Measurements from ENCODE around the gene PSME2.
A peak's percentile ranks its signal among the peaks of the same experiment; 100 is the strongest.

PSME2 gene

DNA sequence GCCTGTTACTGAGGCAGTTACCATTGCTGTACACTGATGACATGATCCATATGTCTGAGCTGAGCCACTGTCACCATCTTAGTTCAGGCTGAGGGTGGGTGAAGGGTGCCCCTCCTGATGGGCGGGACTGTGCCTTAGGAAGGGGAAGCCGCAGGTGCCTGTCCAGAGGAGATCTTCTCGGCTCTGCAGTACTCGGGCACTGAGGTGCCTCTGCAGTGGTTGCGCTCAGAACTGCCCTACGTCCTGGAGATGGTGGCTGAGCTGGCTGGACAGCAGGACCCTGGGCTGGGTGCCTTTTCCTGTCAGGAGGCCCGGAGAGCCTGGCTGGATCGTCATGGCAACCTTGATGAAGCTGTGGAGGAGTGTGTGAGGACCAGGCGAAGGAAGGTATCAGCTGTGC lies 4.6 kb upstream of the PSME2 start:
- DNase-seq: no peak

DNA sequence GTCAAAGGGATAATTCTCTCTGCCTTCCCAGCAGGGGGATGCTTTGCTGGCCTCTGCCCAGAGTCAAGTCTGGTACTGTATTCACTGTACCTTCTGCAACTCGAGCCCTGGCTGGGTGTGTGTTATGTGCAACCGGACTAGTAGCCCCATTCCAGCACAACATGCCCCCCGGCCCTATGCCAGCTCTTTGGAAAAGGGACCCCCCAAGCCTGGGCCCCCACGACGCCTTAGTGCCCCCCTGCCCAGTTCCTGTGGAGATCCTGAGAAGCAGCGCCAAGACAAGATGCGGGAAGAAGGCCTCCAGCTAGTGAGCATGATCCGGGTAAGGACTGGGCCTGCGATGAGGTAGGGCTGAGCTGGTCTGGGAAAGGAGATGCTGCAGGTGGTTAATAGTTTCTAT lies 4.2 kb upstream of the PSME2 start:
- DNase-seq: no peak

DNA sequence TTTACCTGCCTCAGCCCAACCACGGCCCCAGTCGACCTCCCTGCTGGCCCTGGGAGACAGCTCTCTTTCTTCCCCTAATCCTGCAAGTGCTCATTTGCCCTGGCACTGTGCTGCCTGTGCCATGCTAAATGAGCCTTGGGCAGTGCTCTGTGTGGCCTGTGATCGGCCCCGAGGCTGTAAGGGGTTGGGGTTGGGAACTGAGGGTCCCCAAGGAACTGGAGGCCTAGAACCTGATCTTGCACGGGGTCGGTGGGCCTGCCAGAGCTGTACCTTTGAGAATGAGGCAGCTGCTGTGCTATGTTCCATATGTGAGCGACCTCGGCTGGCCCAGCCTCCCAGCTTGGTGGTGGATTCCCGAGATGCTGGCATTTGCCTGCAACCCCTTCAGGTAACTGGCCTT lies 3.7 kb upstream of the PSME2 start:
- no peak for DNase-seq

DNA sequence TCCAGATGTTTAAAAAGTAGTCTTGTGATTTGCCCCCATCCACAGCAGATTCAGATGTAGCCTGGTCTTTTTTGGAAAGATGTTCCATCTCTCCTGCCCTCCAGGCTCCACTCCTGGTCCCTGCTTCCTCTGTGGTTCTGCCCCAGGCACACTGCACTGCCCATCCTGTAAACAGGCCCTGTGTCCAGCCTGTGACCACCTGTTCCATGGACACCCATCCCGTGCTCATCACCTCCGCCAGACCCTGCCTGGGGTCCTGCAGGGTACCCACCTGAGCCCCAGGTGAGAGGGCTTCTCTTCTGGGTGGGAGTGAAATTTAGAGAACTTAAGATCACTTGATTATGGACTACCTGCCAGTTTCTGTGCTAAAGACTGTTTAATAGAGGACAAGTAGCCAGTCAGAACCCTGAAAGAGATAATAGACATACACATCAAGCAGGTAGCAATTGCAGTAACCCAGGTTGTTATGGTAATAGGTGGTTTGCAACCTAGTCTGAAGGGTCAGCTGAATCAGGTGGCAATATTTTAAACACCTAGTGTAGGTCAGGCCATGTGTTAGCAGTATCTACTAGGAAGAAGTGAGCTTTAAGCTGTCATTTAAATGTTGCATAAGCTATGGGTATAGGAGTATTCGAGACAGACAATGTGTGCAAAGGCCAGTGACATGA lies 3.0 kb upstream of the PSME2 start:
- DNase-seq: no peak

DNA sequence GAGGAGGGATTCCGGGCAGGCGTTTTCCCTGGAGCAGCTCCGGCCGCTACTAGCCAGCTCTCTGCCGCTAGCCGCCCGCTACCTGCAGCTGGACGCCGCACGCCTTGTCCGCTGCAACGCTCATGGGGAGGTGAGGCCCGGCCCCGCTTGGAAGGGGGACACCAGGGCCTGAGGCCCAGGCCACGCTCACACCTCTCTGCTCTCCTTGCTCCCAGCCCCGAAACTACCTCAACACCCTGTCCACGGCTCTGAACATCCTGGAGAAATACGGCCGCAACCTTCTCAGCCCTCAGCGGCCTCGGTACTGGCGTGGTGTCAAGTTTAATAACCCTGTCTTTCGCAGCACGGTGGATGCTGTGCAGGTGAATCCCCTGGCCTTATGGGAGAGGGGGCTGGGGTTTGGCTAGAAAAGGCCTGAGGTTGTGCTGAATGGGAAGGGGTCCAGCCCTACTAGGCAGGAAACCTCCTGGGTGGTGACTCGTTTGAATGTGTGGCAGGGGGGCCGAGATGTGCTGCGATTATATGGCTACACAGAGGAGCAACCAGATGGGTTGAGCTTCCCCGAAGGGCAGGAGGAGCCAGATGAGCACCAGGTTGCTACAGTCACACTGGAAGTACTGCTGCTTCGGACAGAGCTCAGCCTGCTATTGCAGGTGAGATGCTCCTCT lies 1.5 kb upstream of the PSME2 start:
- no peak for DNase-seq

DNA sequence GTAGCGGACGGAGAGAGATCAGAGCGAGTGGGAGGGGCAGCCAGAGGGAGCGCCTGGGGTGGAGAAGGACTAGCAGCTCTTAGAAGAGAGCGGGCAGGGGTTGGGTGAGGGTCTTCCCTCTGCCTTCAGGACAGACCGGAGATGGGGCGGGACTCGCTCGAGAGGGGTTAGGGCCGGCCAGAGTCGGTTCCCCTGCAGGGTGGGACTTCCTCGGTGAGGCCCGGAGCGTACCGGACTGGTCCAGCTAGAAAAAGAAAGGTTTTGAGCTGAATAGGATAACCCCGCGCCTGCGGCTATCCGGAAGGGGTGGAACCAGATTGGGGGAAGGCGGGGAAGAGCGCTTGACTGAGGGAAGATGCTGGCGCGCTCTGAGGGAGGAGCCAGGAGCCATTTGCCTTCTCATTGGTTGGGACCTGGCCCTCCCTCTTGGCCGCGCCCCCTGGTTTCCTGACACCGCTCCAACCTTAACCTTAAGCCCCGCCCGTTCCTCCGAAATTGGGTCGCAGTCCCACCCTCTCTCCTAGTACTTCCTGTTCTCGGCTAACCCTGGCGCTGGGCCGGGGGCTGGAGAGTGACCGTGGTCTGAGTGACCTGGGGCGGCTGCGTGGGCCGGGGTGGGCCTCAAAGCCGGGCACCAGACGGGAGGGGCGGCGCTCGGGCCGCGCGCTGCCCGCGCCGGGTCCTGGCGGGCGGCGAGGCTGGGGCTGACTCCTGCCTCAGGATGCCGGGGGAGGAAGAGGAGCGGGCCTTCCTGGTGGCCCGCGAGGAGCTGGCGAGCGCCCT lies 759 bp upstream of the PSME2 start, which contains the start of gene RNF31:
Gene RNF31 (plus strand): TSS at position 521 of the 783 bp plus-strand sequence. CDS start 201 bp downstream, at position 722.
- DNase-seq: peak; percentile 98

DNA sequence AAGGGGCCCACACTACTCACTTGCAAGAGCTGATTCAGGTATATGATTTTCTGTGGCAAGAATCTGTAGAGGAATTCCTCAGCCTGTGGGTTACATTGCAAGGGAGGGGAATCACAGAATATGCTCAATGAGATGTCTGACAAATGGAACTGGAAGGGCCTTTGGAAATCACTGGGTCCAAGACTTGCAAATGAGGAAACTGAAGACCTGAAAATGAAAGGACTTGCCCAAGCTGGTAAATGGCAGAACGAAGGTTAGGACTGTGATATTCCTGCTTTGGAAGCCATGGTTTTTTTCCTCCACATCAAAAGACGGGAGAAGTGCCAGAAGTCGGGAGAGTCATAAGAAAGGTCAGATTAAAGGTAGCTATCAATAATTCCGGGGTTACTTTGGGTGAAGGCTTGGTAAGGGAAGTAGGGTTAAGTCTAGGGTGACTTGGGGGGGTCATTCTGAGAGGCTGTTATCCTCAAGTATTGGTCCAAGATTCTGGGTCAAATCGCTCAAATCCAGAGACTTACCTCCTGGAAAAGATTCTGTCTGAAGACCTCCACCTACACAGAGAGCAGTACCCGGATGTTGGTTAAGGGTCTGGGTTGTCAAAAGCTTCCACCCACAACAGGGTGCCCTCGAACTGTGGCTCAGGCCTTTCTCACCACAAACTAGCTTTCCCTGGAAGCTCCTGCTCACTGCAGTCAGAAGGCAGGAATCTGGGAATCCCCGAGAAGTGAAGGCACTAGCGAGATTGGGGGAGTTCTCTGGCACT lies 539 bp downstream of the PSME2 start:
- DNase-seq: no peak

DNA sequence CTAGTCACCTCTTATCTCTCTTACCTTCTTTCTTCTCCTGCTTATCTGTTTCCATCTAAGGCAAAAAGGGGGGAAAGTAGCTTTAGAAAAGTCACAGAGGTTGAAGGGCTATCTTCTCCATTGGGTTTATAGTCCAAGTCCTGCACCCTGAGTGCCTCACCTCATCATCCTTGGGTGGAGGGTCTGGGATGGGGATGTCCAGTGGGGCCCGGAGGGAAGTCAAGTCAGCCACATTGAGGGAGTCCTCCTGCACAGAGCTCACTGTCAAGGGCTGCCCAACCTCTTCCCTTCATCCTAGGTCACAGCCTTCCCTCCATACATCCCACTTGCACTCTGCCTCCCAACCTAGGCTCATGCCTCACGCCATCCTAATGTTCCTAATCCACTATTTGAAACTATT lies 1.2 kb downstream of the PSME2 start:
- DNase-seq: no peak

DNA sequence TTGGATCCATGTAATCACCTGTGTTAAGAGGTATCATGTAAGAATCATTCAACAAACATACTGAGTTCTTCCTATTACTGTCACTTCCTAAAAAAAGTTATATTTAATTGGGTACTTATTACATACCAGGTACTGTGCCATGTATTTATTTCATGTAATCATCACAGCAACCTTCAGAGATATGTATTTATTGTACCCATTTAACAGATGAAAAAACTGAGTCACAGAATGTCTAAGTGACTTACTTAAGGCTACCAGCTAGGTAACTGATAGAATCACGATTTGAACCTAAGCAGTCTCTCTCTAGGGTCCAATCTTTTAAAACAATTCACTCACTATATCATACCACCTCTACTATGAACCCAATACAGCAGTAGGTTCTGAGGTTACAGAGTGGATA lies 2.0 kb downstream of the PSME2 start:
- no peak for DNase-seq

DNA sequence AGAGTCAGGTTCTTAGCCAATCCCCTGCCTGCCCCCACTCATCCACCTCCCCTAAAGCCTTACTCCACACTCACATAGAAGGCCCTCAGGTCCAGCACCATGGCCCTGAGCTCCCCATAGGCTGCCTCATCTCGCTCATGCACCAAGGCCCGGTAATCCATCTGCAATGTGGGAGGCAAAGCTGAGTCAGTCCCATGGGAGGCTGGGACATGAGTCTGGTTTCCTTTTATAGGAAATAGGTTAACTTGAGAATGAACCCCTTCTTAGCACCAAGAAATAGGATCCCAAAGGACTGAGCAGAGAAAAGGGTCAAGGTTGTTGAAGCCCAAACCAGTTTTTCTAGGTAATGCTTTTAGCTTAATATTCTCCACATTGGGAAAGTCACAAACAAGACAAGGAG lies 2.9 kb downstream of the PSME2 start:
- no peak for DNase-seq

DNA sequence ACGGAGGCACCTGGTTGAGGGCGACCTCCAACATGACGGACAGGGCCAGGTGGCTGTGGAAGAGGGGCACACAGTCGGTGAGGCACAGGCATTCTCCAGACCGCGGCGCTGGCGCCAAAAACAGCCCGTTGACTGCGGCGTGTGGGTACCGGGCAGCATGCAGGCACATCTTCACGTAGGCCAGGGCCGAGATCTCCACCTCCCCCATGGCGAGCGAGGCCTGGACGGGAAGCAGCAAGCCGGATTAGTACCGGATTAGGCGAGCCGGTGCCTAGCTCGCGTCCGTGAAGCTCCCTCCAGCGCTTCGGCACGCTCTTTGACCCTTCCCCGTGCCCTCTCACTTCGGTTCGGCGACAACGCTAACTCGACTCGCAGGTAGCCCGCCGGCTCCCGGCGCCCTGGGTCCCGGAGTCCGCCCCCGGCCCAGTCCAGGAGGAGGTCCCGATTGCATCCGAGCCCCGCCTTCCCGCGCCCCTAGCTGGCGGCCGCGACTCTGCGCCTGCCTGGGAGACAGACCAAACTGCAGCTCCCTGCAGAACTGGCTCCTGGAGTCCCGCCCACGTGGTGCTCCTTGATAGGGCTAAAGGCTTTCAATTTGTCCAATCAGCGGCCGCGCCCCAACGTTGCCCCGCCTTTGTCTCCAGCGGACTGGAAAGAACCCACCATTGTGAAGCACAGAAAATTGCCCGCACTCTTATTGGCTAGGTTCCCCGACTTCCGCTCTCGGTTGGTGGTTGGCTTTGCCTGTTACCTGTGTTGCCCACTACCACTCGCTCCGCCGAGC lies 5.1 kb downstream of the PSME2 start, which contains the start of gene EMC9:
Gene EMC9 (minus strand): TSS at position 495 of the 784 bp plus-strand sequence. CDS start 287 bp downstream, at position 208.
- peak; percentile 100 for DNase-seq

DNA sequence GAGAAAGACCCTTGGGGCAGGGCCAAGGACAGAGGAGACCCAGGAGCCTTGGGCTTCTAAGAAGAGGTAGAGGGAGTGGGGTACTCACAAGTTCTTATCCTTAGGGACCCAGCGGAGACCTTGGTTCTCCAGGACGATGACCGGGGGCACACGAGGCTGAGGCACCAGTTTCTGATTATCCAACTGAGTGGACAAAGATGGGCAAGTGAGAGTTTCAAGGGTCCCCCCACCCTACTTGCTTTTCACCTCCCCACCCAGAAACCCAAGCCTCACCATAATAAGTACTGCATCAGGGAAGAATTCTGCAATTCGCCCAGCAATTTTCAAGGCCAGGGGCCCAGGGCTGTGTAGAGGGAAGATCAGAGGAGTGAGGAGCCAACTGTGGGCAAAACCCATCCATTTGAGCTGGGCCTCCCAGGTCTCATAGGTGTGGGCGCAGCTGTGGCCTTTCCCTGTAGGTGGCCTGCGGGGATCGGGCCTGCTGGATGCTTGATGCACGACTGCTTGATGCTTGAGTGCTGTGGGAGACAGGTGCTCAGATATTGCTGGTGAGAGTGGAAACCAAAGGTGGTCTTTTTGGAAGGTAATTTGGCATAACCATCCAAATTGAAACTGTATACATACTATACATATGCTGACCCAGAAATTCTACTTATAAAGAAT lies 7.0 kb downstream of the PSME2 start:
- peak; percentile 58 for DNase-seq

DNA sequence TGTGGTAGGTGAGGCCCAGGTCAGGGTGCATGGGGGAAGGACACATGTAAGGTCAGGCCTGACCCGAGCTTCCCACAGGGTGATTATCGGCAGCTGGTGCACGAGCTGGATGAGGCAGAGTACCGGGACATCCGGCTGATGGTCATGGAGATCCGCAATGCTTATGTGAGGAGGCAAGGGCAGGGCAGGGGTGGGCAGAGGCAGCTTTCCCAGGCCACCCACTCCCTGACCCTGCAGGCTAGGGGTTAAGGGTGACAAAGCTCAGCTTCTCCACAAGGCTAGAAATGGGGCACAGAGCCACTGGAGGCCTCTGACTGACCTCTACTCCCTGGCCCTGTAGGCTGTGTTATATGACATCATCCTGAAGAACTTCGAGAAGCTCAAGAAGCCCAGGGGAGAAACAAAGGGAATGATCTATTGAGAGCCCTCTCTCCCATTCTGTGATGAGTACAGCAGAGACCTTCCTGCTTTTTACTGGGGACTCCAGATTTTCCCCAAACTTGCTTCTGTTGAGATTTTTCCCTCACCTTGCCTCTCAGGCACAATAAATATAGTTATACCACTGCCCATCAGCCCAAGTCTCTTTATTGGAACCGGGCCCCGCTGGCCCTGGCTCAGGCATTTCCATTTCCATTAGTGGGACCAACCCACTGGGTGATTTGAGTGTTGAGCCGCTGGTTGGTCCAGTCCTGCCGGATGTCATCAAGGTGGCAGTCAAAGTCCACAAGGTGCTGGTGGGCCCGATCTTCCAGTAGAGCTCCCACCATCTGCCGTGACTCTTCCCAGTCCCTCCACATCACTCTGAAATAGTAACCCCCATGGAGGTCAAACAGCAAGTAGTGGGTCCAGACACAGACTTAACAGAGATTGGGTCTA lies 7.8 kb downstream of the PSME2 start:
- no peak for DNase-seq

DNA sequence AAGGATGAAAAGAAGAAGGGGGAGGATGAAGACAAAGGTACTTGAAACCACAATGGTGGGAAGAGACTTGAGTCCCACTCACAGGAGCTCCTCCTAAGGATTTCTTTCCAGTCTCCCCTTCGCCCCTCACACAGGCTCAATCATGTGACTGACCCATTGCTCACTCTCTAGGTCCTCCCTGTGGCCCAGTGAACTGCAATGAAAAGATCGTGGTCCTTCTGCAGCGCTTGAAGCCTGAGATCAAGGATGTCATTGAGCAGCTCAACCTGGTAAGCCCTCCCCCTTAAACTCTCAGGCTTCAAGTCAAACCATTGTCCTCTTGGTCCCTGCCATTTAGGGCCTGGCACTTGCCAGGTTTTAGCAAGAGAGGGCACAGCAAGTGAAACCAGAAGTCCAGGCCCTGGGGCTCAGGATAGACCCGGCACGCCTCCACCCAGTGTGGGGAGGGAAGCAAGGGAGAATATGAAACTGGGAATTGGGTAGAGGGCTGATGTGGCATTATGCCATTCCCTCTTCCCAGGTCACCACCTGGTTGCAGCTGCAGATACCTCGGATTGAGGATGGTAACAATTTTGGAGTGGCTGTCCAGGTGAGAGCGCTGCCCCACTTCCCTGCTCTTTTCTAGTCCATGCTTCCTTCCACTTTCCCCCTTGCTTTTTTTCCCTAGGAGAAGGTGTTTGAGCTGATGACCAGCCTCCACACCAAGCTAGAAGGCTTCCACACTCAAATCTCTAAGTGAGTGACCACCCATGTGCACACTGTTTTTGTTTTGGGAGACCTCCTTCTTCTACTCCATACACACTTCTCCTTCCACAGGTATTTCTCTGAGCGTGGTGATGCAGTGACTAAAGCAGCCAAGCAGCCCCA lies 8.6 kb downstream of the PSME2 start:
- no peak for DNase-seq

DNA sequence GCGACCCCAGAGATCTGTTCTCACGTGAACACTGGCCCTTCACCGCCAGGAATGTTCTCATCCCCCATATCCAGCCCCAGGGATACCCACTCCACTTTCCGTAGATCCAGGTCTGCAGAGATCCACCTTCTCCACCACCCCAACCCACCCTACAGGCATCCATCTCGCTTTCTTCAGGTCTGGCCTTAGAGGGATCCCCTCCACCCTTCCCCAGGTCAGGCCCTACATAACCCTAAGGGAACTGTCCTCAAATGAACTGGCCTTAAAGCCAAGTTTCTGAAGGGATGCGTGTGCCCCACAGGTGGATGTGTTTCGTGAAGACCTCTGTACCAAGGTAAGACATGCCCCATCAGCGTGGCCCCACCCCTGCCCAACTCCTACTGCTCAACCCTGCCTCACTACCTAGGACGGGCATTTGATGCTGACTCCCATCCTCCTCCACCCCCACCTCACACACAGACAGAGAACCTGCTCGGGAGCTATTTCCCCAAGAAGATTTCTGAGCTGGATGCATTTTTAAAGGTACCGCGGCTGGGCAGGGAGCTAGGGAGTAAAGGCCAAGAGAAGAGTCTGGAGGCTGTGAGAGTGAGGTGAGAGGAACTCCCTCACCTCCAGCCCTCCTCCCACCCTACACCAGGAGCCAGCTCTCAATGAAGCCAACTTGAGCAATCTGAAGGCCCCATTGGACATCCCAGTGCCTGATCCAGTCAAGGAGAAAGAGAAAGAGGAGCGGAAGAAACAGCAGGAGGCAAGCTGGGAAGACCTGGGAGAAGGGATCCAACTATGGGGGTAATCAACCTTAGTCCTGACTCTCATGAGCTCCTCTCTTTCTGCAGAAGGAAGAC lies 9.5 kb downstream of the PSME2 start:
- DNase-seq: peak; percentile 49

DNA sequence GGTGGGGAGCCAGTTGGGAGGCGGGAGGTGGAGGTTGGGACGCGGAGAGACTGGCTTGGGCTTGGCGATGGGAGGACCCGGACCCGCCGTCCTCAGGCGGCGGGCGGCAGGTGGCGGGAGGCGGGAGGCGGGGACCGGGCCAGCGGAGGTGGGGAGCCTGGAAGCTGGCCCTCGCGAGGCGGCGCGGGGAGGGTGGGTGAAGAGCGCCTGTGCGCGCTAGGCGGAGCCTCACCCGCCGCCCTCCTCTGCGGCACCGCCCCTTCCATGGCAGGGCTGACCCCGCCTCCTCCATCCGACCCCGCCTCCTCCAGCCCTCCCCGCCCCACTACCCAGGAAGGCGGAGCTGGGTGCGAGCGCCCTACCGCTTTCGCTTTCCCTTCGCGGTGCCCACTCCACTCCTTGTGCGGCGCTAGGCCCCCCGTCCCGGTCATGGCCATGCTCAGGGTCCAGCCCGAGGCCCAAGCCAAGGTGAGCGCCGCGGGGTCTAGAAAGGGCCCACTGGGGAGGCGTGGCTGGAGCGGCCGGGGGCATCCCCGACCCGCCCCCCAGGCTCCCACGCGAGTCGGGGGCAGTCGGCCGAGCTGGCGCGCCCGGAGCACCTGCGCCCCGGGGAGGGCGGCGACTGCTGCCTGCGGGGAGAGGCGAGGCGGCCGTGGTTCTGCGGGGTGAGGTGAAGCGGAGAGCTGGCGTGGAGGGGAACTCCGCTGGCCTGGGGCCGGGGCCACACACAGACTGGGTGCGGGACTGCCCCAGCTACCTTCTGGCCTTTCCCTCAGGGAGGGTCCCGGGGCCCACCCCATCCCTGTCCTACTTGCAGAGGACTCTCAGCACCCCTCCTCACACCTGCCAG lies 10.4 kb downstream of the PSME2 start, which contains the start of gene PSME1:
Gene PSME1 (plus strand): TSS at position 361 of the 850 bp plus-strand sequence. CDS start 69 bp downstream, at position 430.
- peak; percentile 97 for DNase-seq

DNA sequence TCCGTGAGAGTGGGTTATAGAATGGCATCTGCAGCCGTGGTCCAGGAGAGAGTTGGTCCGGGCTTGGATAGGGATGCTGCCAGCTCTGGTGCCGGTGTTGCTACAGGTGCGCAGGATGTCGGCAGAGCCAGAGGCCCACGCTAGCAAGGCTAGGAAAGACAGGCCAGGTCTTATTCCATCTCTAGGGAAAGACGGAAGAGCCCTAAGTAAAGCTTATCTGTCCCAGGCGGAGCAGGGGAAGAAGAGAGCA lies 10.9 kb downstream of the PSME2 start:
- DNase-seq: peak; percentile 43

DNA sequence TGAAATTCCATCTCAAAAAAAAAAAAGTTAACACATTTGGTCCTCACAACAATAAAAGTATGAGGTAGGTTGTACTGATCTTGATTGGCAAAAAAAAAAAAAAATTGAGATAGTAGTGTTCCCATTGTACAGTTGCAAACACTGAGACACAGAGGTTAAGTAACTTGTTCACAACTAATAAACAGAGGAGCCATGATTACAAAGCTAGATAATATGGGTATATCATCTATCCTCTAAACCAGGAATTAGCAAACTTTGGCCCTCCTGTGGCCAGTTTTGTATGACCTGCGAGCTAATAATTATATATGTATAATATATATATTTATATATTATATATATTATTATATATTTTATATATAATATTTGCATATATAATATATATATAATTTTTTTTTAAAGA lies 12.7 kb downstream of the PSME2 start:
- DNase-seq: no peak

Measured in stimulated activated CD8-positive, alpha-beta memory T cell treated with anti-CD3 and anti-CD28 coated beads, Interleukin-4, amount 100 ng/mL, for 48 hours (primary cell).